Measurements from ENCODE around the gene ARHGEF9.

The ARHGEF9 gene

GRCh38 chrX:63718010-63718694 is 66.9 kb downstream of the ARHGEF9 start:
- TF ChIP-seq EZH2 (IDR thresholded peaks at IDR 0.05; ENCODE audit: borderline replicate concordance, low read depth, low read length, severe bottlenecking) (no peak), CTCF (IDR thresholded peaks at IDR 0.05; ENCODE audit: borderline replicate concordance, extremely low read depth, low read length, poor library complexity, severe bottlenecking) (no peak)
- no peak overlapping the region for H3K4me3 ChIP-seq (ENCODE audit: low read depth in 1 of 2, low read length in 2 of 2)
- H3K4me1 ChIP-seq (ENCODE audit: insufficient read depth, low read length) = no peaks in the 10 kb centered on the region
- H3K27ac ChIP-seq (ENCODE audit: low read length) = no peak overlapping the region
- no peak overlapping the region for H2AFZ ChIP-seq (ENCODE audit: low read depth, low read length)
- no peaks in the 10 kb centered on the region for H3K9me3 ChIP-seq (ENCODE audit: insufficient read depth, low read length, severe bottlenecking)
- no peak for DNase-seq
- no peaks in the 10 kb centered on the region for H3K79me2 ChIP-seq (ENCODE audit: insufficient read depth, low read length)
- H3K9ac ChIP-seq (ENCODE audit: low read depth, low read length) = no peak overlapping the region
- H3K36me3 ChIP-seq (ENCODE audit: insufficient read depth, low read length) = peaks cover 66% of the 10 kb centered on the region
- no peaks in the 10 kb centered on the region for H4K20me1 ChIP-seq (ENCODE audit: insufficient read depth, low read length)
- H3K27me3 ChIP-seq (ENCODE audit: insufficient read depth, low read length, poor library complexity) = no peaks in the 10 kb centered on the region
- ATAC-seq (ENCODE audit: insufficient read depth, low read depth) = no peak
- H3K4me2 ChIP-seq (ENCODE audit: insufficient read depth, low read length) = no peak overlapping the region

GRCh38 chrX:63713526-63713925 is 71.5 kb downstream of the ARHGEF9 start:
- H3K9me3 ChIP-seq (ENCODE audit: insufficient read depth, low read length, severe bottlenecking) = no peaks in the 10 kb centered on the region
- peaks cover 28% of the 10 kb centered on the region; the same call in 1 of the 2 replicates for H3K36me3 ChIP-seq (ENCODE audit: insufficient read depth, low read length)
- ATAC-seq (ENCODE audit: insufficient read depth, low read depth) (no peak), DNase-seq (no peak)
- no peaks in the 10 kb centered on the region for H3K27me3 ChIP-seq (ENCODE audit: insufficient read depth, low read length, poor library complexity)
- H3K27ac ChIP-seq (ENCODE audit: low read length) = no peak overlapping the region
- no peaks in the 10 kb centered on the region; the same call in 1 of the 2 replicates for H3K79me2 ChIP-seq (ENCODE audit: insufficient read depth, low read length)
- no peaks in the 10 kb centered on the region for H4K20me1 ChIP-seq (ENCODE audit: insufficient read depth, low read length)
- H3K4me3 ChIP-seq (ENCODE audit: low read depth in 1 of 2, low read length in 2 of 2) = no peak overlapping the region
- no peak overlapping the region for H3K9ac ChIP-seq (ENCODE audit: low read depth, low read length)
- TF ChIP-seq EZH2 (IDR thresholded peaks at IDR 0.05; ENCODE audit: borderline replicate concordance, low read depth, low read length, severe bottlenecking) (no peak), CTCF (IDR thresholded peaks at IDR 0.05; ENCODE audit: borderline replicate concordance, extremely low read depth, low read length, poor library complexity, severe bottlenecking) (no peak)
- no peak overlapping the region for H3K4me2 ChIP-seq (ENCODE audit: insufficient read depth, low read length)
- H2AFZ ChIP-seq (ENCODE audit: low read depth, low read length) = no peak overlapping the region
- no peaks in the 10 kb centered on the region for H3K4me1 ChIP-seq (ENCODE audit: insufficient read depth, low read length)

- ATAC-seq (ENCODE audit: insufficient read depth, low read depth) (no peak), DNase-seq (no peak)
- H3K79me2 ChIP-seq (ENCODE audit: insufficient read depth, low read length) = no peaks in the 10 kb centered on the region; the same call in 1 of the 2 replicates
- H3K27ac ChIP-seq (ENCODE audit: low read length) = no peak overlapping the region
- H3K4me2 ChIP-seq (ENCODE audit: insufficient read depth, low read length) = no peak overlapping the region
- no peak overlapping the region for H3K4me3 ChIP-seq (ENCODE audit: low read depth in 1 of 2, low read length in 2 of 2)
- no peak overlapping the region for H2AFZ ChIP-seq (ENCODE audit: low read depth, low read length)
- no peaks in the 10 kb centered on the region for H4K20me1 ChIP-seq (ENCODE audit: insufficient read depth, low read length)
- TF ChIP-seq CTCF (IDR thresholded peaks at IDR 0.05; ENCODE audit: borderline replicate concordance, extremely low read depth, low read length, poor library complexity, severe bottlenecking) (no peak), EZH2 (IDR thresholded peaks at IDR 0.05; ENCODE audit: borderline replicate concordance, low read depth, low read length, severe bottlenecking) (no peak)
- H3K27me3 ChIP-seq (ENCODE audit: insufficient read depth, low read length, poor library complexity) = no peaks in the 10 kb centered on the region
- H3K4me1 ChIP-seq (ENCODE audit: insufficient read depth, low read length) = no peaks in the 10 kb centered on the region
- no peaks in the 10 kb centered on the region for H3K9me3 ChIP-seq (ENCODE audit: insufficient read depth, low read length, severe bottlenecking)
- no peak overlapping the region for H3K9ac ChIP-seq (ENCODE audit: low read depth, low read length)
- H3K36me3 ChIP-seq (ENCODE audit: insufficient read depth, low read length) = peaks cover 38% of the 10 kb centered on the region
Observed at GRCh38 chrX:63708801-63709200, 76.2 kb downstream of the ARHGEF9 start.
